AG10803 (cell line): Measurements from ENCODE around the gene MAPK4.
A peak's percentile ranks its signal among the peaks of the same experiment; 100 is the strongest.
"Not testable (repeated sequence)": the region's sequence is repeated elsewhere in the genome, so short reads cannot be mapped to it uniquely, and the experiment has no call there.

Source experiments
- DNase-seq: peaks from one replicate; pipeline ENCODE4 v3.0.0; 2010; ENCODE audit warnings: low read depth
- H3K4me3 ChIP-seq: 2 replicates; pipeline ENCODE4 v1.5.1; 2011; ENCODE audit warnings: mild to moderate bottlenecking, low read length, control low read depth
- CTCF ChIP-seq: conservative IDR thresholded peaks from 2 replicates; pipeline ENCODE4 v1.5.1; 2011; ENCODE audit warnings: mild to moderate bottlenecking, low read length, control low read depth, inconsistent platforms

Gene MAPK4

DNA sequence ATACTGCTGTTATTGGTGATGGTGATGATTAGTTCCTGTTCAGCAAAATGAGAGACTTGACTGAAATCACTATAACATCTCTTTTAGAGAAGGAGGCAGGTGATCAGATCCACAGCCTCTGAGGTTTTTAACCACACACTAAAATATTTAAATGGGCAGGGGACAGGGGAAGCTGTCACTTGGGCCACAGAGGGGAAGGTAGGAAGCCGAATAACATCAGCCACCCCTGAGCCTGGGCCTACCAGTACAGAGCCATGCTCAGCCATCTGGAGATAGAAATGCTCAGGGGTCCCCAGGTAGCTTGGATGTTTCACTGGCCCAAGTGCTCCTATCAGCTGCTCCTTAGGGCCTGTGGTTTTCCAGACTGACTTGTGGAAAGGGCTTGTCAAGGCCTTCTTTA, 137.6 kb downstream of the MAPK4 start:
- H3K4me3 ChIP-seq: no peak overlapping the region
- TF ChIP-seq CTCF: no peak
- DNase-seq: no peak

GRCh38 chr18:50700245-50701165, 140.6 kb downstream of the MAPK4 start:
- H3K4me3 ChIP-seq: no peak overlapping the region
- DNase-seq: no peak
- TF ChIP-seq CTCF: no peak

DNA sequence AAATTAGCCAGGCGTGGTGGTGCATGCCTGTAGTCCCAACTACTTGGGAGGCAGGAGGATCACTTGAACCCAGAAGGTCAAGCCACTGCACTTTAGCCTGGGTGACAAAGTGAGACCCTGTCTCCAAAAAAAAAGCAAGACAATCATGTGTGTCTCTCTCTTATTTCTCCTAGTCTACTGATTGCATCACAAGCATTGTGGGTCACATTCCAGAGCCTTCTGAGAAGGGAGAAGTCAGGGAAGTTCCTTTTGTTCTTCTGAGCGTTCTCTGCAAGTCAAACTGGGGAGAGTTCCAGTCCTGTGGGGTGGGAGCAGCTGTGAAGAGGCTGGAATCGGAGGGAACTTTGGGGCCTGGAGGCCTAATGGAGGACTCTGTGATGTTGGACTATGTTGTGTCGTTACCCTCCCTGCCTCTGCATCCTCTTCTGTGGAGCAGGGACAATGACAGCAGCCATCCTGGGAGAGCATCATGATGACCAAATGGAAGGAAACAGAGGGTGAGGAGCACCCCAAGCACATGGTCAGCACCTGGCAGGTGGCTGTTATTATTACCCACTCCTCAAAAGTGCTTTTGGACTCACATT, 144.6 kb downstream of the MAPK4 start:
- no peak for TF ChIP-seq CTCF
- H3K4me3 ChIP-seq: no peak overlapping the region
- no peak for DNase-seq

- DNase-seq: no peak
- H3K4me3 ChIP-seq: no peak overlapping the region
- TF ChIP-seq CTCF: no peak
Observed at GRCh38 chr18:50706199-50706598, 146.3 kb downstream of the MAPK4 start.

- no peak for TF ChIP-seq CTCF
- DNase-seq: no peak
- no peak overlapping the region for H3K4me3 ChIP-seq
Observed at GRCh38 chr18:50706651-50707050, 146.8 kb downstream of the MAPK4 start.

GRCh38 chr18:50707297-50707696, 147.4 kb downstream of the MAPK4 start:
- not testable (repeated sequence) for H3K4me3 ChIP-seq, DNase-seq

- DNase-seq: peak; percentile 17
- TF ChIP-seq CTCF: no peak
- H3K4me3 ChIP-seq: no peak overlapping the region
Observed at GRCh38 chr18:50707855-50708469, 148.1 kb downstream of the MAPK4 start.
